Fibroblast of the aortic adventitia (primary cell): ENCODE data around the gene DDX20. TPM values are rescaled to one million over a fixed set of nuclear protein-coding genes. Genes with fewer than 3 reads are reported as not detected.

Source experiments
- DNase-seq: peaks from one replicate; pipeline ENCODE4 v3.0.0-alpha.2; 2010; ENCODE audit warnings: low read depth
- H3K4me3 ChIP-seq: 2 replicates; pipeline ENCODE4 v1.5.1; 2011; ENCODE audit warnings: low read depth, mild to moderate bottlenecking, control low read depth, low read length, moderate library complexity
- total RNA-seq: library from RNA; depleted of rRNA; stranded (reverse); fragments of >200 nt; gene quantifications from 2 replicates; pipeline ENCODE4 v1.2.3, GENCODE V29; 2012; ENCODE audit warnings: low replicate concordance
- TF ChIP-seq, protein P1 (sequence below): IDR thresholded peaks from 2 replicates; pipeline ENCODE4 v1.5.1; 2011; ENCODE audit warnings: mild to moderate bottlenecking, low read length, control low read depth, inconsistent platforms; ENCODE audit not compliant: insufficient read depth

Gene DDX20
- total RNA-seq, 1 donor, result 17.1 TPM

GRCh38 chr1:111725192-111725591 lies 30.5 kb upstream of the DDX20 start:
- TF ChIP-seq, protein P1, sequence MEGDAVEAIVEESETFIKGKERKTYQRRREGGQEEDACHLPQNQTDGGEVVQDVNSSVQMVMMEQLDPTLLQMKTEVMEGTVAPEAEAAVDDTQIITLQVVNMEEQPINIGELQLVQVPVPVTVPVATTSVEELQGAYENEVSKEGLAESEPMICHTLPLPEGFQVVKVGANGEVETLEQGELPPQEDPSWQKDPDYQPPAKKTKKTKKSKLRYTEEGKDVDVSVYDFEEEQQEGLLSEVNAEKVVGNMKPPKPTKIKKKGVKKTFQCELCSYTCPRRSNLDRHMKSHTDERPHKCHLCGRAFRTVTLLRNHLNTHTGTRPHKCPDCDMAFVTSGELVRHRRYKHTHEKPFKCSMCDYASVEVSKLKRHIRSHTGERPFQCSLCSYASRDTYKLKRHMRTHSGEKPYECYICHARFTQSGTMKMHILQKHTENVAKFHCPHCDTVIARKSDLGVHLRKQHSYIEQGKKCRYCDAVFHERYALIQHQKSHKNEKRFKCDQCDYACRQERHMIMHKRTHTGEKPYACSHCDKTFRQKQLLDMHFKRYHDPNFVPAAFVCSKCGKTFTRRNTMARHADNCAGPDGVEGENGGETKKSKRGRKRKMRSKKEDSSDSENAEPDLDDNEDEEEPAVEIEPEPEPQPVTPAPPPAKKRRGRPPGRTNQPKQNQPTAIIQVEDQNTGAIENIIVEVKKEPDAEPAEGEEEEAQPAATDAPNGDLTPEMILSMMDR, result no peak
- DNase-seq, result no peak
- no peak overlapping the region for H3K4me3 ChIP-seq

- TF ChIP-seq, protein P1, result no peak
- H3K4me3 ChIP-seq, result no peak overlapping the region
- DNase-seq, result no peak
Measured at GRCh38 chr1:111727056-111727455, 28.6 kb upstream of the DDX20 start.

GRCh38 chr1:111729271-111729921 lies 26.3 kb upstream of the DDX20 start:
- no peak for DNase-seq
- TF ChIP-seq, protein P1, result no peak
- H3K4me3 ChIP-seq, result no peak overlapping the region

GRCh38 chr1:111729946-111730681 lies 25.6 kb upstream of the DDX20 start:
- no peak for DNase-seq
- no peak overlapping the region for H3K4me3 ChIP-seq
- TF ChIP-seq, protein P1, result no peak

DNA sequence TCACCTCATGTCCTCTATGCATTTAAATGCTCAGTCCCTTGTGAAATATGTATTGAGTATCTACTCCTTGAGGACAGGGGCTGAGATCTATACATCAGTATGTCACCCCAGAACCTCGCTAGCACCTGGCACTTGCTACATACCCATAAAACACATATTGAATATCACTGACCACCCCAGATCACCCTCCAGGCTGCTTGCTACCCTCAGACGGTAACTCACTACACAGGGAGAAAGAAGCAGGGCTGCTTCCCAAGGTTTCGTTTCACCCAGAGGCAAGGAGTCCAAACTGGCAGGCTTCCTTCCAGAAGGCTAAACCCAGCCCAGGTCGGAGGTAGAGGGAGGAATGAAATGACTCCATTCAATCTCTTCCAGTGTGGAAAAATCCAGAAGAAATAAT lies 25.0 kb upstream of the DDX20 start:
- TF ChIP-seq, protein P1, result no peak
- DNase-seq, result no peak
- H3K4me3 ChIP-seq, result no peak overlapping the region

DNA sequence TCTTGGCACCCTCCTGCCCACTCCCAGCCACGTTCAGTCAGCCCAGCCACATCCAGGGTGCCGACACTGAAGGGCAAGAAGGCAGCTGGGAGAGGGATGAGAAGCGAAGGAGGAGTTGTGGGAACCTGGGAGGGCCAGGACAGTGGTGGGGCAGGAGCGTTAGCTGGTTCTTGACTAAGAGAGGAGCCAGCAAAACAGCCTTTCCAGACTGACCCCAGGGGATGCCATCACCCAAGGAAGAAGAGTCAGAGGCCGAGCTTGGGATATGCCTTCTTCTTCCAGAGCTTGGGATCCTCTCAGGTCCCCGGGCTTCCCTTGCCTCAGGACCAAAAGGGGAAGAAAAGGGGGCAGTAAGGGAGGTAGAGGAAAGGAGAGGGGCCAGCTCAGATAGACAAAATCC lies 23.7 kb upstream of the DDX20 start:
- TF ChIP-seq, protein P1, result no peak
- H3K4me3 ChIP-seq, result no peak overlapping the region
- DNase-seq, result no peak
